ENCODE results near the gene NTMT1.
"Not testable (repeated sequence)": the region's sequence is repeated elsewhere in the genome, so short reads cannot be mapped to it uniquely, and the experiment has no call there.

Gene NTMT1

GRCh38 chr9:129585352-129585751, 40.6 kb upstream of the NTMT1 start:
- no peak for FAIRE-seq
- DNase-seq (ENCODE audit: insufficient read length, low spot score): no peak
- TF ChIP-seq PAX5 (IDR thresholded peaks at IDR 0.05; ENCODE audit: insufficient read depth, low read length, severe bottlenecking) (no peak), POLR2AphosphoS5 (IDR thresholded peaks at IDR 0.05; ENCODE audit: low read depth, low read length) (no peak), POU2F2 (IDR thresholded peaks at IDR 0.05; ENCODE audit: low read depth, low read length) (no peak), POLR2A (IDR thresholded peaks at IDR 0.05; ENCODE audit: low read depth, low read length) (no peak), SPI1 (IDR thresholded peaks at IDR 0.05; ENCODE audit: low read depth, low read length) (no peak), TAF1 (IDR thresholded peaks at IDR 0.05; ENCODE audit: low read depth, low read length) (no peak)

DNA sequence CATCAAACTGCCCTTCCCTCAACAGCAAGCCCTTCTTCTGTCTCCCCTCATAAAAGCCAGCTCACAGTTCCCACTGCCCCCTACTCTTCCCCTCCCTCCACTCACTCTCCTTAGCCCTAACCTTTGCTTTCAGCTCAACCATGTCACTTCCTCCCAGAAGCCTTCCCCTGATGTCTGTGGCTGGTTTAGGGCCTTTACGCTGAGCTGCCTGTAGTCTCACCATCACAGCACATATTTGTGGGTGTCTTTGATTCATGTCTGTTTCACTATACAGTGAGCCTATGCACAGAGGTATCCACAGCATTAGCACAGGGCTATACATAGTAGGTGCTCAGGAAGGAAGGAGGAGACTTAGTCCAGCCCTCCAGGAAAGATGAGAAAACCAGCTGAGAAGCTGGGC, 39.7 kb upstream of the NTMT1 start:
- TF ChIP-seq SPI1 (IDR thresholded peaks at IDR 0.05; ENCODE audit: low read depth, low read length): peak; percentile 47; the same call in 1 of the 2 replicates
- TF ChIP-seq TAF1 (IDR thresholded peaks at IDR 0.05; ENCODE audit: low read depth, low read length): no peak
- FAIRE-seq (peak; percentile 28), DNase-seq (ENCODE audit: insufficient read length, low spot score) (no peak)

DNA sequence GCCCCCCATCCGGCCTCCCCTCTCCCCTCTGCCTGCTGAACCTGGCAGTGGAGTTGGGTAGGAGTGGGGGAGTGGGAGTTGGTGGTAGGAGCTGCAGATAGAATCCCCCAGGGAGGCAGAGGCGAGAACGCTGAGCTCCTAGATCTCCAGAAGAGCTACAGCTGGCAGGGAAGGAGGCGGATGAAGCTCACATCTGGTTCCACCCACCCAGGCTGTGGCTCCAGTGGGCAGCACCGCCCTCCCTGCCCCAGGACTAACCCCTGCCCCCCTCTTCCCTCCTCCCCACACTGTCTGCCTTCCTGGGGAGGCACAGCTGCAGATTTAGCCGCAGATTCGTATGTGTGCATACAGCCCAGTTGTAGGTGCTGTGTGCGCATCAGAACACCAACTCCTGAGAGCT, 39.3 kb upstream of the NTMT1 start:
- TF ChIP-seq SPI1 (IDR thresholded peaks at IDR 0.05; ENCODE audit: low read depth, low read length) (no peak), POLR2A (IDR thresholded peaks at IDR 0.05; ENCODE audit: low read depth, low read length) (no peak), TAF1 (IDR thresholded peaks at IDR 0.05; ENCODE audit: low read depth, low read length) (no peak), PAX5 (IDR thresholded peaks at IDR 0.05; ENCODE audit: insufficient read depth, low read length, severe bottlenecking) (no peak), POU2F2 (IDR thresholded peaks at IDR 0.05; ENCODE audit: low read depth, low read length) (no peak), POLR2AphosphoS5 (IDR thresholded peaks at IDR 0.05; ENCODE audit: low read depth, low read length) (no peak)
- no peak for DNase-seq (ENCODE audit: insufficient read length, low spot score)
- peak; percentile 55 for FAIRE-seq

- FAIRE-seq: no peak
- no peak for DNase-seq (ENCODE audit: insufficient read length, low spot score)
- no peak for TF ChIP-seq TAF1 (IDR thresholded peaks at IDR 0.05; ENCODE audit: low read depth, low read length)
- TF ChIP-seq SPI1 (IDR thresholded peaks at IDR 0.05; ENCODE audit: low read depth, low read length): no peak
- no peak for TF ChIP-seq PAX5 (IDR thresholded peaks at IDR 0.05; ENCODE audit: insufficient read depth, low read length, severe bottlenecking)
- no peak for TF ChIP-seq POU2F2 (IDR thresholded peaks at IDR 0.05; ENCODE audit: low read depth, low read length)
- TF ChIP-seq POLR2AphosphoS5 (IDR thresholded peaks at IDR 0.05; ENCODE audit: low read depth, low read length): no peak
- no peak for TF ChIP-seq POLR2A (IDR thresholded peaks at IDR 0.05; ENCODE audit: low read depth, low read length)
Measured at GRCh38 chr9:129587487-129588262, 38.3 kb upstream of the NTMT1 start.

- TF ChIP-seq POLR2AphosphoS5 (IDR thresholded peaks at IDR 0.05; ENCODE audit: low read depth, low read length) (no peak), POU2F2 (IDR thresholded peaks at IDR 0.05; ENCODE audit: low read depth, low read length) (no peak), TAF1 (IDR thresholded peaks at IDR 0.05; ENCODE audit: low read depth, low read length) (no peak), PAX5 (IDR thresholded peaks at IDR 0.05; ENCODE audit: insufficient read depth, low read length, severe bottlenecking) (no peak), POLR2A (IDR thresholded peaks at IDR 0.05; ENCODE audit: low read depth, low read length) (no peak), SPI1 (IDR thresholded peaks at IDR 0.05; ENCODE audit: low read depth, low read length) (no peak)
- FAIRE-seq (no peak), DNase-seq (ENCODE audit: insufficient read length, low spot score) (no peak)
Measured at GRCh38 chr9:129590466-129590865, 35.5 kb upstream of the NTMT1 start.

- FAIRE-seq: no peak
- no peak for DNase-seq (ENCODE audit: insufficient read length, low spot score)
- TF ChIP-seq POLR2A (IDR thresholded peaks at IDR 0.05; ENCODE audit: low read depth, low read length) (no peak), POU2F2 (IDR thresholded peaks at IDR 0.05; ENCODE audit: low read depth, low read length) (no peak), SPI1 (IDR thresholded peaks at IDR 0.05; ENCODE audit: low read depth, low read length) (no peak), TAF1 (IDR thresholded peaks at IDR 0.05; ENCODE audit: low read depth, low read length) (no peak), POLR2AphosphoS5 (IDR thresholded peaks at IDR 0.05; ENCODE audit: low read depth, low read length) (no peak), PAX5 (IDR thresholded peaks at IDR 0.05; ENCODE audit: insufficient read depth, low read length, severe bottlenecking) (no peak)
Measured at GRCh38 chr9:129591916-129592315, 34.0 kb upstream of the NTMT1 start.

DNA sequence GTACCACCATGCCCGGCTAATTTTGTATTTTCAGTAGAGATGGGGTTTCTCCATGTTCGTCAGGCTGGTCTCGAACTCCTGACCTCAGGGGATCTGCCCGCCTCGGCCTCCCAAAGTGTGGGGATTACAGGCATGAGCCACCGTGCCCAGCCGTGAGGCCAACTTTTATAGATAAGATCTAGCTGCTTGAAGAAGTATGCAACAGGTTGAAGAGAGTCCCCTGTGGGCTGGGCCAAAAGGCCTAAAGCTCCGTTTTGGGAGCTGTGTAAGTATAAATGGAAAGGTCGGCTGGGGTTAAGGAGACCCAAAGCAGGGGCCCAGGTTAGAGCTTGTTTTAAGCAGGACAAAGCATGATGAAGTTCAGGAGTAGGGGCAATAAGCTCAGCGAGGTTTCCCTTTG, 33.2 kb upstream of the NTMT1 start:
- not testable (repeated sequence) for DNase-seq (ENCODE audit: insufficient read length, low spot score); FAIRE-seq

- TF ChIP-seq POLR2A (IDR thresholded peaks at IDR 0.05; ENCODE audit: low read depth, low read length) (no peak), PAX5 (IDR thresholded peaks at IDR 0.05; ENCODE audit: insufficient read depth, low read length, severe bottlenecking) (no peak), POU2F2 (IDR thresholded peaks at IDR 0.05; ENCODE audit: low read depth, low read length) (no peak), SPI1 (IDR thresholded peaks at IDR 0.05; ENCODE audit: low read depth, low read length) (no peak), POLR2AphosphoS5 (IDR thresholded peaks at IDR 0.05; ENCODE audit: low read depth, low read length) (no peak), TAF1 (IDR thresholded peaks at IDR 0.05; ENCODE audit: low read depth, low read length) (no peak)
- DNase-seq (ENCODE audit: insufficient read length, low spot score): no peak
- FAIRE-seq: no peak
Measured at GRCh38 chr9:129594632-129595031, 31.3 kb upstream of the NTMT1 start.

- TF ChIP-seq SPI1 (IDR thresholded peaks at IDR 0.05; ENCODE audit: low read depth, low read length) (0 out of 2 replicates have a peak, but pooled peaks have one; percentile 2), POLR2AphosphoS5 (IDR thresholded peaks at IDR 0.05; ENCODE audit: low read depth, low read length) (no peak)
- DNase-seq (ENCODE audit: insufficient read length, low spot score) (no peak), FAIRE-seq (no peak)
Measured at GRCh38 chr9:129595311-129595741, 30.6 kb upstream of the NTMT1 start.

DNA sequence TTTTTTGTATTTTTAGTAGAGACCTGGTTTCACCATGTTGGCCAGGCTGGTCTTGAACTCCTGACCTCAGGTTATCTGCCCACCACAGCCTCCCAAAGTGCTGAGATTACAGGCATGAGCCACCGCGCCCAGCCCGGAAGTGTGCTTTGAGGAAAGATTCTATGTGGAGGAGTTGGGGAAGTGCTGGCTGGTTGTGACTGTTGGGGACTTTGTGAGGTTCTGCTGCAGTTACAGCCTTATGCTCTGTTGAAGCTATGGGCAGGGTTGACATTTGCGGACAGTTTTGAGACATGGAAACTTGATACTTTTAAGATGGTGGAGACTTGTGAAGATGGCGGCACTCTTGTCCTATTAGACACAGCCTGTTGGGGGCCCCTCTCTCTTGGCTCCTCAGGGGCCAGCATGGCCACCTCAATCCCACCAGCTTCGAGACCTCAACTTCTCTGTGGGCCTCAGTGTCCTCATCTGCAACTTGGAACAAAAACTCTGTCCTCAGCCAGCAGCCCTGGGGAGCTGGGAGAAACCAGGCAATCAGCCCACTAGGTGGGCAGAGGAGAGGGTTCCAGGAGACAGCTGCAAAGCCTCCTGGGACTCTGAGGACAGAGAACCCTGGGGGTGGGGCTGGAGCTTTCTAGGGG, 29.9 kb upstream of the NTMT1 start:
- FAIRE-seq (no peak), DNase-seq (ENCODE audit: insufficient read length, low spot score) (no peak)
- TF ChIP-seq TAF1 (IDR thresholded peaks at IDR 0.05; ENCODE audit: low read depth, low read length) (no peak), POLR2AphosphoS5 (IDR thresholded peaks at IDR 0.05; ENCODE audit: low read depth, low read length) (no peak), SPI1 (IDR thresholded peaks at IDR 0.05; ENCODE audit: low read depth, low read length) (no peak; the same call in 1 of the 2 replicates), POU2F2 (IDR thresholded peaks at IDR 0.05; ENCODE audit: low read depth, low read length) (no peak), POLR2A (IDR thresholded peaks at IDR 0.05; ENCODE audit: low read depth, low read length) (no peak), PAX5 (IDR thresholded peaks at IDR 0.05; ENCODE audit: insufficient read depth, low read length, severe bottlenecking) (no peak)
